ENCODE measurements around the gene LCTL.

DNA sequence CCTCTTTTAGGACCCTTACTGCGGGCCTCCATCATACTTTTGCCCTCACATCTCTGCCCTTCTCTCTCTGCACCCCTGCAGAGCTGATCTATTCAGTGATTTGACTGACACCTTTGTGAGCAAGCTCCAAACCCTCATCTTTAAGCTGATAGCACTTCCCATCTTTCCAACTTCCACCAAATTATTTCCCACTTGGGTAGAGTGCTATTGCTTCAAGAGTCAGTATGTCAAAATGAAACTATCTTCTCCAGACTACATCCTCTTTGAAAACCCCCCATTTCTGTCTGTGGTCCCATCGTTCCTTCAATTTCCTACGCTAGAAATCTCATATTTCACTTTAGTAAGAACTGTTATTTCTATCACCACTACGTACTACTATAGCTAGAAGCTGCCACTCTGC is 41.0 kb downstream of the LCTL start:
- TF ChIP-seq POLR2A (IDR thresholded peaks at IDR 0.05) (no peak), POLR2AphosphoS5 (IDR thresholded peaks at IDR 0.05) (no peak)
- TF ChIP-seq, protein P1, sequence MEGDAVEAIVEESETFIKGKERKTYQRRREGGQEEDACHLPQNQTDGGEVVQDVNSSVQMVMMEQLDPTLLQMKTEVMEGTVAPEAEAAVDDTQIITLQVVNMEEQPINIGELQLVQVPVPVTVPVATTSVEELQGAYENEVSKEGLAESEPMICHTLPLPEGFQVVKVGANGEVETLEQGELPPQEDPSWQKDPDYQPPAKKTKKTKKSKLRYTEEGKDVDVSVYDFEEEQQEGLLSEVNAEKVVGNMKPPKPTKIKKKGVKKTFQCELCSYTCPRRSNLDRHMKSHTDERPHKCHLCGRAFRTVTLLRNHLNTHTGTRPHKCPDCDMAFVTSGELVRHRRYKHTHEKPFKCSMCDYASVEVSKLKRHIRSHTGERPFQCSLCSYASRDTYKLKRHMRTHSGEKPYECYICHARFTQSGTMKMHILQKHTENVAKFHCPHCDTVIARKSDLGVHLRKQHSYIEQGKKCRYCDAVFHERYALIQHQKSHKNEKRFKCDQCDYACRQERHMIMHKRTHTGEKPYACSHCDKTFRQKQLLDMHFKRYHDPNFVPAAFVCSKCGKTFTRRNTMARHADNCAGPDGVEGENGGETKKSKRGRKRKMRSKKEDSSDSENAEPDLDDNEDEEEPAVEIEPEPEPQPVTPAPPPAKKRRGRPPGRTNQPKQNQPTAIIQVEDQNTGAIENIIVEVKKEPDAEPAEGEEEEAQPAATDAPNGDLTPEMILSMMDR (IDR thresholded peaks at IDR 0.05), result no peak

Data from sigmoid colon (tissue), 4 donors.